Superior temporal gyrus (tissue), 1 donor: ENCODE data around the gene GTPBP1.

Experiments used
- DNase-seq: peaks from one replicate; pipeline ENCODE4 v3.0.0-alpha.2; 2016; ENCODE audit errors: extremely low spot score

GTPBP1 gene

DNA sequence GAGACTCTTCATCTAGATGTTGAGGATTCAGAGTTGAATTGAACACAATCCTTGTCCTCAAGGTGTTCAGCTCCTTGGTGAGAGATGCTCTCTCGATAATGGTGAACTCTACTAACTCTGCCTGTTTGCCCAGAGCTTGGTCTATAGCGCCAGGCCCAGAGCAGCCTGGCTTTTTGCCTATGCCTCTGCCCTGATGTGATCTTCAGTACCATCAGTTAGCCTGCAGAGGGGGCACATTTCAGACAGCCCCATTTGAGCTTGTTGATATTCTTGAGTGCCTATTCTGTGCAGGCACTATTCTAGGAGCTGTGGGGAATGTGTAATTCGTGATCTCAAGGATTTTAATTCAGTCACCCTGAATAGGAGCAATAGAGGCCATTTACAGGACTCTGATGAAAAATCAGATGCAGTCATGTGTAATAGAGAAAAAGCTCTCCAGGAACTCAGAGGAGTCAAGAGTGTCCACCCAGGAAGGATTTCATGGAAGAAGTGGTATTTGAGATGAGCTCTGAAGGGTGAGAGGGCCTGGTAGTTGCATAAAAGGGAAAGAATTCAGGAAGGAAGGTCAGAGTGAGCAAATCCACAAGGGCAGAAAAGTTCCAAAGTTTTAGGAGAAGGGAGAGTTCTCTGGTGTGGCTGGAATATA is 19.3 kb downstream of the GTPBP1 start:
- peak; percentile 89 for DNase-seq

DNA sequence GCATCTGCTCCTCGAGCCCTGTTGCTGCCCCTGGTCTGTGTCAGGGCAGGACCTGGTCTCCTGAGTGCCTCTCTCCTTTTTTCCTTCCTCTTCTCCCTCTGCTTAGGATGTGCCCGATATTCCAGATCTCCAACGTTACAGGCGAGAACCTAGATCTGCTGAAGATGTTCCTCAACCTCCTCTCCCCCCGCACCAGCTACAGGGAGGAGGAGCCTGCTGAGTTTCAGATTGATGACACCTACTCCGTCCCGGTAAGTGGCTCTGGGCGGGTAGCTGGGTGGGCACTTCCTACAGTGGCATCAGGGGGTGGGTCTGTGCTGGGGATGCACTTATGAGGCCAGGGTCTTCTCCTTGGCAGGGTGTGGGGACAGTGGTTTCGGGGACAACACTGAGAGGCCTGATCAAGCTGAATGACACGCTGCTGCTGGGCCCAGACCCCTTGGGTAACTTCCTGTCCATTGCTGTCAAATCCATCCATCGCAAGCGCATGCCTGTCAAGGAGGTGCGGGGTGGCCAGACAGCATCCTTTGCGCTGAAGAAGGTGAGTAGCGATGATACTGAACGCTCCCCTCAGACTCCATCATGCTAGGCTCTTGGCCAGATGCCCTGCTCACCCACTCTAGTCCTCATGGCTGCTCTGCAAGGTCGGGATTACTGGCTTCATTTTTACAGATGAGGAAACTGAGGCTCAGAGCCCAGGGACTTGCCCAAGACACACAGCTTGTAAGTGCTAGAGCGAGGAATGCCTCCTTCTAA is 20.3 kb downstream of the GTPBP1 start:
- DNase-seq = no peak

DNA sequence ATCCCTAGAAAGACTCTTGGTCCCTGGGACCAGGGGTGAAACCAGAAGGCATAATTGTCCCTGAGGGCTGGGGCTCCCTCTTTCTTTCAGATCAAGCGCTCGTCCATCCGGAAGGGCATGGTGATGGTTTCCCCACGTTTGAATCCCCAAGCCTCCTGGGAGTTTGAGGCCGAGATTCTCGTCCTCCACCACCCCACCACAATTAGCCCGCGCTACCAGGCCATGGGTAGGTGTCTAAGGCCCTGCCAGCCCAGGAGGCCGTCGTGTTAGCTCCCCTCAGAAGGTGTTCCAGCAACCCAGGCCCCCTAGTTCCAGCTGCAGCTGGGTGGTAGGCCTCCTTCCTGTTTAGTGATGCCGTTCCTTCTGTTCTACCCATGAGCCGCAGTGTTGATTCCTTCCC is 21.4 kb downstream of the GTPBP1 start:
- no peak for DNase-seq

DNA sequence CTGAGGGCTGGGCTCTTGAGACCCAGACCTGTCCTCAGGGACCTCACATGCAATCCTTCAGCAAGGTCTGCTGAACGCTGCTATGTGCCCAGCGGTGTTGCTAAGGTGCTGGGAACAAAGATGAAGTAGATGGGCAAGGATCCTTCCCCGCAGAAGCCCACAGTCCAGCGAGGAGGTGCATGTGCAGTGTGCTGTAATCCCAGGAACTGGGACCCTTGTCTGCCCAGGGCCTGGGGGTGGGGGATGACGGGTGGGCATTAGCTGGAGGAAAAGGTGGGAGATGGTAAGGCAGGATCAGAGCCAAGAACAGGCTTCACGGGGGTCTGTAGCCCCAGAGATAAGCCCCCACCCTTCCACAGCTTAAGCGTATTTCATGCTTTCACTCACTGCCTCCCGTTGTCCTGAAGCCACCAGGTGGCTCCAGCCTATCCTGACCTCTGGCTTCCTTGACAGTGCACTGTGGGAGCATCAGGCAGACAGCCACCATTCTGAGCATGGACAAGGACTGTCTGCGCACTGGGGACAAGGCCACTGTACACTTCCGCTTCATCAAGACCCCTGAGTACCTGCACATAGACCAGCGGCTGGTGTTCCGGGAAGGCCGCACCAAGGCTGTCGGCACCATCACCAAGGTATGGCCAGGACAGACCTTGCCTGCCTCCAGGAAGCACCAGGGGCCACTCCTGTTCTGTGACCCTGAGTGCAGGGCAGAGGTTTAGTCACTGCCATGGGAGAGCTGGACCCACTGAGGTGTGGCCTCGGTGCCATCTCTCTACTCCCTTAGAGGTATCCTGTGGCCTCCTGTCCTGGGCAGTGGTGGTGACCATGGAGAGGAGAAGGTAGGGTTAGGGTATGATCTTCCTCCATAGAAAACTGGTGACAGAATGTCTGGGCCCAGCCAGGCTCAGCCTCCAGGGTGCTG is 22.0 kb downstream of the GTPBP1 start:
- DNase-seq = no peak

DNA sequence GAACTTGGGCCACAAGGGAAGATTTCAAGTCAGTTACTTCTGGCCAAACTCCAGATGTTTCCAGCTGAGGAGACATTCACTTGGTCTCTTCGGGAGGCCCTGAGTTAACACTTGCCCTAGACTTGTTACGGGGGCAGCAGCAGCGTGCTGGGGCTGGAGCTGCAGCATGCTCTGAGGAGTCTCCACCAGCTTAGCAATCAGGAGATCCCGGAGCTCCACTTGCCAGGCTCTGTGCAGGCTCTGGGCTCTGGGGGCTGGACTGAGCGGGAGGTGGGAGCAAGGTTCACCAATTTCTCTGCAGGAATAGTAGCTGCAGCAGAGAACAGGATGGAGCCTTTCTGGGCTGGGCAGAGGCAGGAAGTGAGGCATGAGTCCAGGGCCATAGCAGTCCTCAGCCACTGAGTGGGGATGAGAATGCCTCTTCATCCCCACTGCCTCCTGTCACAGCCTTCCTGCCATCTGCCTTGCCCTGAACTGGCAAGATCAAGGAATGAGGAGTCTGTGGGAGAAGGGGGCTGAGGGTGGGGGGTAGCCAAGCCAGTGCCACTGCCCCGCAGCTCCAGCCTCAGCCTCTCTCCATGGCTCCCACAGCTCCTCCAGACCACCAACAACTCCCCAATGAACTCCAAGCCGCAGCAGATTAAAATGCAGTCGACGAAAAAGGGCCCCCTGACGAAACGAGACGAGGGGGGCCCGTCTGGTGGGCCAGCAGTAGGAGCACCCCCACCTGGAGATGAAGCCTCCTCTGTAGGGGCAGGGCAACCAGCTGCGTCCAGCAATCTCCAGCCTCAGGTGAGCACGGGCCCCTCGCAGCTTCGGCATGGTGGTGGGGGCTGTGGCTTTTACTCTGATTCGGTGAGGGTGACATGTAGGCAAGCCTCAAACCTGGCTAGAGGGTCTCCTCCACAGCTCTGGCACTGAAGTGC is 23.4 kb downstream of the GTPBP1 start:
- peak; percentile 9 for DNase-seq

DNA sequence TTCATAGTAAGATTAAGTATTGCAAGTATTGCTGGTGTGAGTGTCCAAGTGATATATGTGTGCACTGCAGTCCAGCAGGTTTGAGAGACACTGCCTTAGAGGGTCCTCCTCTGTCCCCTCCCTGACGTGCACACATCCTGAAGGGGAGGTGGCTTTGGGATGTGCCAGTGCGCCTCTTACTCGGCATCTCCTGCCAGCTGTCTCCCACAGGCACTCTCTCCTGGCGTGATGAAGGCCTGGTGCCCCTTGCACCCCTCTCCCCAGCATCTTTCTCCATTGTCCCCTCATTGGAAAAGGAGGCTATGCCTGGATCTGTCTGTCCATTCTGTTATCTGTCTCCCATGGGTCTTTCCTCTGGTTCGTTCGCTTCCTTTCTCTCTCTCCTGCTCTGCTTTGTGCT is 24.2 kb downstream of the GTPBP1 start:
- peak; percentile 12 for DNase-seq

DNA sequence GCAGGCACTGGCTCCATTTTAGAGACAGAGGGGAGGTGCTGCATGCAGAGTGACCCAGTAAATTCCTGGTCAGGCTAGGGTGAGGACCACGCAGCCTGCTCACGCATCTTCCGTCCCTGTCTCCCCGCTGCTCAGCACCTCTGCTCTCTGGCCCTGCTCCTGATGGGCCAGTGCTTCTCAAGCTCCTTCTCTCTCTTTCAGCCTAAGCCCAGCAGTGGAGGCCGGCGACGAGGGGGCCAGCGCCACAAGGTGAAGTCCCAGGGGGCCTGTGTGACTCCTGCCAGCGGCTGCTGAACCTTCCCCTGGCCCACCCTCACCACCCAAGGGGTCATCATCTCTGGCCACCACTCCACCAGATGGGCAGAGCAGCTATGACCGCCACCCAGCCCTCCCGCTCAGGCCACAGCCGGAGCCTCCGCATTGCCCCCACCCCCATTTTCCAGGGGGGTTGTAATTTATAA is 24.7 kb downstream of the GTPBP1 start:
- no peak for DNase-seq

DNA sequence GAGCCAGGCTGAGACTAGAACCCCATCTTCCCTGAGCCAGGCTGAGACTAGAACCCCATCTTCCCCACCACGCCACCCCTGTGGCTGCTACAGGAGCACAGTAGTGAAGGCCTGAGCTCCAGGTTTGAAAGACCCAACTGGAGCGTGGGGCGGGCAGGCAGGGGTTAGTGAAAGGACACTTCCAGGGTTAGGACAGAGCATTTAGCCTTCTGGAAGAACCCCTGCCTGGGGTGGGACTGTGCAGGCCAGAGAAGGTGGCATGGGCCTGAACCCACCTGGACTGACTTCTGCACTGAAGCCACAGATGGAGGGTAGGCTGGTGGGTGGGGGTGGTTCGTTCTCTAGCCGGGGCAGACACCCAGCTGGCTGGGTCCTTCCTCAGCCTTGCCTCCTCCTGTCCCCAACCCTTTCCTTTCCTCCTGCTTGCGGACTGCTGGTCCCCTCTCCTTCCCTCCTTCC is 26.0 kb downstream of the GTPBP1 start:
- no peak for DNase-seq

DNA sequence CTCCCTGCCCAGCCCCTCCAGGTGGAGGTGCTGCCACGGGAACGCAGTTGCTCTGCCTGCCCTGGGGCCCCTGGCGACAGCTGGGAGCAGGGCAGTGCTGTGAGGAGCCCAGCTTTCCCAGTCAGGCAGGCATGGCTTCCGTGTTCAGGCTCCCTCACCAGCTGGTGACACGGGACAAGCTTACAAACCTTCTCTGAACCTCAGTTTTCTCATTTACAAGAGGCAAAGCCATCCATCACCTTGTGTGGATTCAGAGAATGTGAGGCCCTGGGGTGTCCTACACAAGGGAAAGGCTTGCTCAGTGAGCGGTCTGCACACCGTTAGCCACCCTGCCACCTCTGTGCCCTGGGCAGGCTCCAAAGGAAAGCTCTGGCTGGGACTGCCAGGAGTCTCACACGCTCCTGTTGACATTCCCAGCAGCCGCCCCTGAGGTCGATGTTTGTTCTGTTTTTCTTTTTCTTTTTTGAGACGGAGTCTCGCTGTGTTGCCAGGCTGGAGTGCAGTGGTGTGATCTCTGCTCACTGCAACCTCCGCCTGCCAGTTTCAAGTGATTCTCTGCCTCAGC is 26.6 kb downstream of the GTPBP1 start:
- peak; percentile 53 for DNase-seq

DNA sequence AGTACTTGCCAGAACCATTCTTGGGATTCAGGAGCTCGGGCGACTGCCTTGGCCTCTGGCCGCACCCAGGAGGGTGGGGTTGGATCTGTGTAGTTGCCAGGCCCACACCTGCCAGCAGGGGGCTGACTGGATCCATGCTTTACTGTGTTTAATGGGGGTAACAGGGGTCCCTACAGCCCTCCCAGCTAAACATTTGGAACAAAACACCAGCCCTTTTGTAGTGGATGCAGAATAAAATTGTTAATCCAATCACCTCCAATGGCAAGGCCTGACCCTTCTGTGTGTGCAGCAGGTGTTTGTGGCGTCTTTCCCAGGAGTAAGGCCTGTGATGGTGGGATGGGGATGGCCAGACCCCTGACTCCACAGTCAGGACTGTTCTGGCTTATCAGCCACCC is 27.6 kb downstream of the GTPBP1 start:
- DNase-seq = peak; percentile 79

DNA sequence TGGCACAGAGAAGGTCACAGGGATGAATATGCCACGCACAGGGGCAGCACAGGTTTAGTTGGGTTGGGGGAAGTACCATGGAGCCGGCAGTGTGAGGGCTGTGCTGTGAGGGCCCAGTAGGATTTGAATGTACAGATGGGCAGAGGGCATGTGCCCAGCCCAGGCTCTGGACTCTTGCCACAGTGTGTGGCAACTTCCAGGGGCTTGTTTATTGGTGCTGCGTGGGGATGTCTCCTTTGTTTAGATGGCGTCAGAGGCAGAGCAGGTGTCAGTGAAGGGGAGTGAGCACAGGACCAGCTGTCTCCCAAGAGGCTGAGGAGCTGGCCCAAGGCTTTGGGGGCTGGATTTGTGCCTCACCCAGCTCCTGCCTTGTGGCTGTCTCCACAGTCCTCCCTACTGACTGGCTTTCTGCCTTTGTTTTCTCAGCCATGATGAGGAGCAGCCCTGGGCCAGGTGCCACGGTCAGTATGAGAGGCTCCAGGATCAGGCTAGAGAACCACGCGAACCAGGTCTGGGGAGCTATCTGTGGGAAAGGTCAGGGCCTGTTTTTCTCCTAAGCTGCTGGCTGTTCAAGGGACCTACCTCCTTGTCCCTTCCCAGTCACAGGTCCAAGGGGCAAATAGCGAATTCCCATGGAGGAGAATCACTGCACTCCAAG is 28.1 kb downstream of the GTPBP1 start:
- DNase-seq = peak; percentile 94

DNA sequence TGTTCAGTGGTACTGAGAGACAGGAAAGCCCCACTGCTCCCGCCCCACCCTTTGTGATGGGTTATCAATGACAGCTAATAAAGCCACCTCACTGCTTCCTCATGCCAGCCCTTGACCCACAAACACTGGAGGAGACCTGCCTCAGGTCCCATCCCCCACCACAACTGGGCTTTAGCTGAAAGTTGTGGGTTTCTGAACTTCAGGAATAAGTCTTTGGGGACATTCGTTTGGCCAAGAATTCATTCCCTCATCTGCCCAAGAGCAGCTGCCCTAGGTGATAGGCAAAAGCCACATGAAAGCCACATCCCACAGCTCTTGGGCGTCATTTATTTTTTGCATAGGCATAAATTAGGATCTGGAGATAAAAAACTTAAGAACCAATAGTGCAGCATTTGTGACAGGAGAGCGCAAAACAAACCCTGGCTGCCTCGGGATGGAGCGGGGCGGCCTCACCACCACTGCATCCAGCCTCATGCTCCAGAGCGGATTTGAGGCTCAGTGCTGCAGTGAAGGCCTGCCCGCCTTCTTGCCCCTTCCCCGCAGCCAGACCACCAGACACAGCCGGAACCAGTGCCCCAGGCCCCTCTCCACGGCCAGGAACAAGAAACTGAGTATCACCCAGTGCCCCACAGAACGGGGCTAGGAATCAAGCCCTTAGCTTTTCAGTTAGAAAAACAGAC is 28.8 kb downstream of the GTPBP1 start:
- DNase-seq = no peak

DNA sequence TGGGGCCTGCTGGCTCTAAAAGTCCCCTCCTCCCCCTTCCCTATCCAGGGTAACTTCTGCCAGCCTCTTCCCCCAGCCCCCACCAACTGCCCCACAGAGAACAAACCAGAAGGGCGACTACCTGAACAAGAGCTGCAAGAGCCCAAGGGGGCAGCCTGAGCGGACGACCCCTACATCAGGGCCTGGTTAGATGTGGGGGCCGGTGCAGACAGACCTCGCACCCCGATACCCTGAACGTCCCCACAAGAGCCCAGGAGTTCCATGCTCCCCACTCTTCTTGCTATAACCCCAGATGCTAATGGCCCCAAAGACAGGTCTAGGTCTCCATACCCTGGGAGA is 29.4 kb downstream of the GTPBP1 start:
- no peak for DNase-seq

DNA sequence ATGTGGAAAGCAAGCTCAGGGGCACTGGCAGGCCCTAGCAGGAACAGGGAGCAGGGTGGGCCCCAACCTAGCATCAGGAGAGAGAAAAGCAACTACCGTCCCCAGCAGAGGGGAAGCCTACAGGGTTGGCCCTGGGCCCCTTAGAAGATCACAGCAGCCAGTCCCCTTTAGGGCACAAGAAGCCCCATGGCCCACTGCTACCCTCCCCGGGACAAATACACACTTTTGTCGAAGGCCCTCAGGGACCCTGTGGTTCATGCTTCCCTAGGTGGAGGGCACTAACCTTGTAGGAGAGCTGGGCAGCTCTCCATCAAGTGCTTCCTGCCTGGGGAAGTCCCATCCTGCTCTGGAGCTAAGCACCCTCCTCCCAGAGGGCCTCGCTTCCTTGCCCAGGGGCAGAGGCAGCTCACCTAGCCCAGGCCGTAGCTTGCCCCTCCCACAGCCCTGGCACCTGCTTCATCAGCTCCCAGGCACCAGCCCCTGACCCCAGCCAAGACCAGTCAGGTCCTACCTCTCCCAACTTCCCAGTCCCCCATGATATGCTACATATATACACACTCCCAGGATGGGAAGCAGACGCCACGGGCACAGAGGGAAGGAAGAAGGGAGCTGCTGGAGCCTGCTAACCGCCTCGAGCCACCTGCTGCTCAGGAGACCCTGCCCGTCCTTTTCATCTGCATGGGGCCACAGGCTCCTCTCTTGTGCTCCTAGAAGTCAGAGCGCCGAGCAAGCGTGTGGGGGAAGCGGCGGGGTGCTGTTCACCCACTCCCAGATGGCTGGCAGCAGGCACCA is 29.9 kb downstream of the GTPBP1 start:
- DNase-seq = no peak

DNA sequence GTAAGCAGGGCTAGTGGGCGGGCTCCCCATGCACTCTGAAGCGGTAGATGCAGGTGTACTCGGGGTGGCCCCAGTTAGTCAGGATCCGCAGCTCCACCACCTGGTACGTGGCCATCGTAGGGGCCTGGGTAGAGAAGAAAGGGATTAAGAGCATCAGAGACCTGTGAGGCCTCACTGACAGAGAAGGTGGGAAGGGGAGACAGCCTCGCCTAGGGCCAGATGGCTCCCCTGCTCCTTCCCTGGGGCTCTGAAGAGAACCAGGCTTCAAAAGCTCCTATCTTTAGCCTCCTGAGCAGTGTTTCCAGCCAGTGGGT is 30.5 kb downstream of the GTPBP1 start:
- DNase-seq = no peak

DNA sequence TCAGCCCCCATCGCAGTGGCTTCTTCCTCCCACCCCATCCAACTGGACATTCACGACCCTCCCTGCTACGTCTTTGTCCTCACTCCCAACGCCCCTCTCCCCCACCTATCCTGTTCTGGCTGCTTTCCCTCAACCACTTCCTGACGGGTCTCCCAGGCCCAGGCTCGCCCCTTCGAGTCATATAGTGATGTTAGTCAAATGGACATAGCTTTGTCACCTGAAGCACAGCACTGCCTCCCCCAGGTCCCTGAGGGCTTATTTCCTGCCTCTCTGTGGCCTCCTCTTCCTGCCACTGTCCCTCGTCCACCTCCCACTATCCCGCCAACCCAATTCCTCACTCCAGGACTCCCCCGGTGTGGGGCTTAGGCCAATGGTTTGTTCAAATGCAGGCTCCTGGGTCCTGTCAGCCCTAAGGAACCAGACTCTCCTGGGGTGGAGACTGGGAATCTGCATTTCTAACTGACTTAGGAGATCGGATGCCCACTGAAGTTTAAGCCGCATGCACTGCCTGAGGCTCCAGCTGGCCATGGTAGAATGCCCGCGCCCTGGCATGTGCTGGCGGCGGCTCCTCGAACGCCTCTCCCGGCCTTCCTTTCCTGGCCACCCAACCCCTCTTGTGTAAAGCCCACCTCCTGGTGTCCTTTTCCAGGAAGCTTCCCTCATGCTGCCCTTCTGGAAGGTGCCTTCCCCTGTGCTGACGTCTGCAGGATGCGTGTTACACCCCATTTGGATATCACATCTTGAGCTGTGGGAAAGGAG is 31.7 kb downstream of the GTPBP1 start:
- DNase-seq = no peak

DNA sequence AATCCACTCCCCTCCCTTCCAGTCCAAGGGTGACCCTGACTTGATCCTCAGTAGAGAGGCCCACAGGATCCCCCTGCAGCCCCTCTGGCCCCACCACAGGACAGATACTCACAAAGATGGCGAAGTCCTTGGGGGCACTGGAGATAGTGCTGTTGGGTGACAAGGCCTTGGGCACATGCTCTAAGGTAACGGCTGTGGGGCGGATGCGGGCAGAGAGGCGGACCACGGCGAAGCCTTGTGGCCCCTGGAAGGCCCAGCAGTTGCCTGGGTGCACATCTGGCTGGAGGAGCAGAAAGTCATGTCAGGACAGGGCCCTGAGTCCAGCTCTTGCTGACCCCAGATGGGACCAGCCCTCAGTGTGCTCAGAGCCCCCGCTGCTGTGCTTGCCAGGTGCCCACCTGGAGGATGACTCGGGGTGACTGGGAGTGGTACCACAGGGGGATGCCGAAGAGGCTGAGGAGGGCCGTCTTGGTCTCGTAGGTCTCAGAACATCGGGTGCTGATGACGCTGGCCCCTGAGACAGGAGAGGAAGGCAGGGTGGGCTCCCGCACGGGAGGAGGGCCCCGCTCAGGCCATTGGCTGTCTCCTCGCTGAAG is 32.8 kb downstream of the GTPBP1 start:
- no peak for DNase-seq
